IPS-18a (cell line): ENCODE measurements around the gene EP400.

Source experiments
- H3K27ac ChIP-seq: one replicate; pipeline ENCODE4 v1.5.1; 2013; ENCODE audit warnings: low read length
- H3K27me3 ChIP-seq: one replicate; pipeline ENCODE4 v1.6.1; 2013; ENCODE audit warnings: mild to moderate bottlenecking, low read length; ENCODE audit not compliant: control insufficient read depth, insufficient read depth
- H3K36me3 ChIP-seq: one replicate; pipeline ENCODE4 v1.6.1; 2013; ENCODE audit warnings: low read depth, low read length; ENCODE audit not compliant: control insufficient read depth
- H3K4me1 ChIP-seq: one replicate; pipeline ENCODE4 v1.6.1; 2013; ENCODE audit warnings: low read depth, low read length; ENCODE audit not compliant: control insufficient read depth
- H3K4me3 ChIP-seq: one replicate; pipeline ENCODE4 v1.5.1; 2013; ENCODE audit warnings: low read length
- H3K9ac ChIP-seq: one replicate; pipeline ENCODE4 v1.6.1; 2013; ENCODE audit warnings: mild to moderate bottlenecking, low read length, moderate library complexity
- H3K9me3 ChIP-seq: one replicate; pipeline ENCODE4 v1.6.1; 2013; ENCODE audit warnings: low read depth, low read length; ENCODE audit not compliant: control insufficient read depth

Gene EP400

DNA sequence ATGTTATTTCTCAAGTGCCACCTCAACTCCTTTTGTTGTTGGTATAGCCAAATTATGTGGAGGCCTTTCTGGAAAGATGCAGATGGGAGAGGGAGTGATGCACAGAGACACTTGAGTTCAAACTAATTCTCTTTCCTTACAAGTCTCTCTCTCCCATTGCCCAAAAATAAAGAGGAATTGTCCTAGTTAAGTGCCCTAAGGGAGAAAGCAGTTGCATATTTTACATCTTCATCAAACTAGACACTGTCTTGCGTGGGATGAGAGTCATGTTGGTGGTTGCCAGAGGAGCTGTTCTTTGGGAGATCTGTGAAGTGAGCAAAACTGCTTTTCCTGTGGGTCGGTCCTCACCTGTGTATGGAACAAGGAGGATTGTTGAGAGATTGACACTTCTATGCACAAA is 72.2 kb downstream of the EP400 start:
- Histone ChIP-seq H3K27me3 (no peaks in the 10 kb centered on the region), H3K36me3 (peaks cover 83% of the 10 kb centered on the region), H3K9me3 (no peaks in the 10 kb centered on the region), H3K4me1 (no peaks in the 10 kb centered on the region), H3K27ac (no peak overlapping the region), H3K4me3 (no peak overlapping the region), H3K9ac (no peak overlapping the region)

DNA sequence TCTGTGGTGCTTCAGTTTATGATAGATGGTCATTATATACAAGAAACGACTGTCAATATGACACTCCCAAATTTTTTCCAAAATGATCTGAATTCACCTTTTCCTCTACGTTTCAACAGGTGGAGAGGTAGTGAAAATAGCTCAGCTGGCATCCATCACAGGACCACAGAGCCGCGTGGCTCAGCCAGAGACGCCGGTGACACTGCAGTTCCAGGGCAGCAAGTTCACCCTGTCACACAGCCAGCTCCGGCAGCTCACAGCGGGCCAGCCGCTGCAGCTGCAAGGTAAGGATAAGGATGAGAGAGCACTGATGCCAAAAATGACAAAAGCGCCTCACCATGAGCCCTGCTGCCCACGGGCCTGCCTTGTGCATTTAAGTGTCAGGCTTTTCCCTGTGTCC is 73.9 kb downstream of the EP400 start:
- Histone ChIP-seq H3K4me1 (no peaks in the 10 kb centered on the region), H3K27me3 (no peaks in the 10 kb centered on the region), H3K4me3 (no peak overlapping the region), H3K36me3 (peaks cover 82% of the 10 kb centered on the region), H3K9ac (no peak overlapping the region), H3K27ac (no peak overlapping the region), H3K9me3 (no peaks in the 10 kb centered on the region)

DNA sequence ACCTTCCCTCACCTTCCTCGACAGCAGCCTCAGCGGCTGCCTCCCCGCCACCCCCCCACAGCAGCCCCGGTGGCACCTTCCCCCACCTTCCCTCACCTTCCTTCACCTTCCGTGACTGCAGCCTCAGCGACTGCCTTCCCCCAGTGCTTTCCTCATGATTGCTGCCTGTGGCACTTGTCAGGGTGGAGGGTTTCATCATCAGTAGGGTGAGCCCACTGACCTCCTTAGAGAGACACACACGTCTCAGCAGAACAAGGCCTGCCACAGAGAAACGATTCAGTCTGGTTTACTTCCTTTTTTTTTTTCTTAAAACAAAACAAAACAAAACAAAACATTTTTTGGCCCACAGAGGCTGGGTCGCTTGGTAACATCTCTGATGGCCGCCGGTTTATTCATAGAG is 75.0 kb downstream of the EP400 start:
- Histone ChIP-seq H3K36me3 (peaks cover 82% of the 10 kb centered on the region), H3K4me1 (no peaks in the 10 kb centered on the region), H3K27ac (no peak overlapping the region), H3K9ac (no peak overlapping the region), H3K9me3 (no peaks in the 10 kb centered on the region), H3K4me3 (no peak overlapping the region), H3K27me3 (no peaks in the 10 kb centered on the region)

DNA sequence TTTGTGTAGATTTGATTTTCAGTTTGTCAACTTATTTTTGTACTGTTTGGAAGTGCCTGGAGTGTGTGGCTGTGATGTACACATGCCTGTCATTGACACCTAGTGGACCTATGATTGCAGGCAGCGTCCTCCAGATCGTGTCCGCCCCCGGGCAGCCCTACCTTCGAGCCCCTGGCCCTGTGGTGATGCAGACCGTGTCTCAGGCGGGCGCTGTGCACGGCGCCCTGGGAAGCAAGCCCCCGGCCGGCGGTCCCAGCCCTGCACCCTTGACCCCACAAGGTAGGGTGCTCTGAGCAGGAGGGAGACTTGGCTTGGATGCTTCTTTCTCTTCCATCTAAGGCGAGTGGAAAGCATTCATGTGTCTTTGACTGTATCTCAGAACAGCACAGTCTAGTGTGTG is 75.8 kb downstream of the EP400 start:
- no peak overlapping the region for H3K9ac ChIP-seq
- no peaks in the 10 kb centered on the region for H3K9me3 ChIP-seq
- H3K4me3 ChIP-seq = no peak overlapping the region
- no peak overlapping the region for H3K27ac ChIP-seq
- no peaks in the 10 kb centered on the region for H3K27me3 ChIP-seq
- peaks cover 82% of the 10 kb centered on the region for H3K36me3 ChIP-seq
- H3K4me1 ChIP-seq = no peaks in the 10 kb centered on the region

DNA sequence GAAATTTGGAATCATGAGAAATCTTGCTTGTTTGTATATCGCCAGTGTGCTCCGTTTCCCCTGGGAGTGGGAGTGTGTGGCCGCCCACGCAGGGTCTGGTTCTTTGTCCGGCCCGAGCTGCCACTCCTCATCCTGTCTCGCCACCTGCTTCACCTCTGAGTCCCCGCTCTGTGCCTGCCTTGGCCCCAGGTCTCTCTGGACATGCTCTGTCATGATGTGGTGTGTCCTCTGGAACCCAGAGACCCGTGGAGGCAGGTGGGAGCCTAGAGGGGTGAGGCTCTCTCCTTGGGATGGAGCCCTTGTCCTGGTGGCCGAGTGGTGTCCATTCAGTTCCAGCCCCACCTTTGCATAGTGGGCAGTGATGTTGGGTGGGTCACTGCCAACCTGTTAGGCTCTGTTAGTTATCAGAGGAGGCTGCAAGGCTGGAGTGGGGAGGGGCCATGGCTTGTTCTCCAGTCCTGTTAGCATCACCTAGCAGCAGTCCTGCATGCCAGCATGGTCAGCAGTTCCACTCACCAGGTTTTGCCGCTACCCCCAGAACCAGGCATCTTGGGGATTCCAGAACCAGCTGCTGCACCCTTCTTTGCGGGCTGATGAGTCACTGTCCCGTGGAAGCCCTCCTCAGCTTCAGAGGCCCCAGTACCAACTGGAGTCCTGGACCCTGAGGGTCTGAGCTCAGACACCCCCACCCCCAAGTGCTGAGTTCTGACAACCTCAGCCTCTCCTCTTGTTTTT is 76.5 kb downstream of the EP400 start:
- no peak overlapping the region for H3K9ac ChIP-seq
- H3K36me3 ChIP-seq = peaks cover 84% of the 10 kb centered on the region

DNA sequence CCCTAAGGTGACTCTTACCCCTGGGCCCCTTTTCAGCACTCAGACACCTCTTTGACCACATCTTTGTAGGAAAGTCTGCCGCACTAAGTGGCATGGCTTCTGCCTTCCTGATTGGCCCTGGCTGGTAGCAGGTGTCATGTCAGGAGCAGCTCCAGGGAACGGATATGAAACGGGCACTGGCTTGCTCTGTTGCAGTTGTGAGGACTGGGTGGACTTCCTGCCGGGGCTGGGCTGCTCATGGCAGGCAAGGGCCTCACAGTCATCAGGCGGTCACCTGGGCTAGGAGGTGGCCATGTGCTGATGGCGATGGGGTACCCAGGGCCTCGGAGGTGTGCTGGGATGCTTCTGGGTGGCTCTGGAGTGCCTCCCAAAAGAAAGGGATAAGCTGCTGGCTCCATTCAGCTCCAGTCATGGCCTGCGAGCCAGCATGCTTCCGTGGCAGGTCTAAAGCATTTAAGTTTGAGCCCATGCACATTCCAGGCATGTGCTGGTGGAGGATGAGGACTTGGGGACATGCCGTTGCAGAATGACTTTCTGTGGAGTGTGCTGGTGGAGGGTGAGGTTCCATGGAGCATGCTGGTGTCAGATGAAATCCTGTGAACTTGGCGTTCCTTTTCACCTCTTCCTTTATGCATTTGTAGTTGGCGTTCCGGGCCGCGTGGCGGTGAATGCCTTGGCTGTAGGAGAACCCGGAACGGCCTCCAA is 77.2 kb downstream of the EP400 start:
- Histone ChIP-seq H3K36me3 (peaks cover 82% of the 10 kb centered on the region), H3K4me3 (no peak overlapping the region), H3K27me3 (no peaks in the 10 kb centered on the region), H3K9me3 (no peaks in the 10 kb centered on the region), H3K27ac (no peak overlapping the region), H3K4me1 (no peaks in the 10 kb centered on the region), H3K9ac (no peak overlapping the region)

More for the DNA sequence above, 76.5 kb downstream of the EP400 start:
- Histone ChIP-seq H3K4me3 (no peak overlapping the region), H3K27me3 (no peaks in the 10 kb centered on the region), H3K4me1 (no peaks in the 10 kb centered on the region), H3K27ac (no peak overlapping the region), H3K9me3 (no peaks in the 10 kb centered on the region)

DNA sequence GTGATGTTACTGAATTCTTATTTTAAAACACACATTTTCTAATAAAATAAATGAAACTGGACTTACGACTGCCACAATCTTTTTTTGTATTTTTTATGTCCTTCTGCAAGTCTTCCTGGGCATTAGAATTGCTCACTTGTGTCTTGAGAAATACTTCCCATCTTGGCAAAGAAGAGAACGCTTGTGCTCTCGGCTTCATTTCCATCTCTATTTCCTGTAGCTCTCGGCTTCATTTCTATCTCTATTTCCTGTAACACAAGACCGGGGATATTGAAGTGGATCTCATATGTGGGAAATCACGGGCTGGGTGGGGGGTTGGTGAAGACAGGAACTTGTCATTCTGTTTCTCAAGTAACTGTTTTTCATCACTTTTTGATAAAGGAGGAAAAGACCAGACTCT is 77.9 kb downstream of the EP400 start:
- Histone ChIP-seq H3K36me3 (peaks cover 85% of the 10 kb centered on the region), H3K9me3 (no peaks in the 10 kb centered on the region), H3K27ac (no peak overlapping the region), H3K27me3 (no peaks in the 10 kb centered on the region), H3K9ac (no peak overlapping the region), H3K4me3 (no peak overlapping the region), H3K4me1 (no peaks in the 10 kb centered on the region)

DNA sequence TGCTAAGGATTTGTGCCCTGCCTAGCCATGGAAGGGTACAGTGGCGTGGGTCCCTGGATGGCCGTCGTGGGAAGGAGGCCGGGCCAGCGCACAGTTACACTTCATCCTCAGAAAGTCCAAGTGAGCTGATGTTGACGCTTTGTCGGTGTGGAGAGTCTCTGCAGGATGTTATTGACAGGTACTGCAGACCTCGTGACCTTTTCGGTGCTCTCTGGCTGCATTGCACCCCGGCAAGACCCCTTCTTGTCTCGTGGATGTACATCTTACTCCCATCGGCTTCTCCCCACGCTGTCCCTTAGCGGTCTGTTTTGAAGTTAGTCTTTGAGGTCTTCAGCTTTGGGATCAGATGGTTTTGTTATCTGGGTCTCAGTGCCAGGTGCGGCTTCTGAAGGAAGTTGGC is 78.4 kb downstream of the EP400 start:
- H3K36me3 ChIP-seq = peaks cover 87% of the 10 kb centered on the region
- no peak overlapping the region for H3K9ac ChIP-seq
- no peaks in the 10 kb centered on the region for H3K4me1 ChIP-seq
- no peak overlapping the region for H3K4me3 ChIP-seq
- no peak overlapping the region for H3K27ac ChIP-seq
- H3K9me3 ChIP-seq = no peaks in the 10 kb centered on the region
- no peaks in the 10 kb centered on the region for H3K27me3 ChIP-seq

DNA sequence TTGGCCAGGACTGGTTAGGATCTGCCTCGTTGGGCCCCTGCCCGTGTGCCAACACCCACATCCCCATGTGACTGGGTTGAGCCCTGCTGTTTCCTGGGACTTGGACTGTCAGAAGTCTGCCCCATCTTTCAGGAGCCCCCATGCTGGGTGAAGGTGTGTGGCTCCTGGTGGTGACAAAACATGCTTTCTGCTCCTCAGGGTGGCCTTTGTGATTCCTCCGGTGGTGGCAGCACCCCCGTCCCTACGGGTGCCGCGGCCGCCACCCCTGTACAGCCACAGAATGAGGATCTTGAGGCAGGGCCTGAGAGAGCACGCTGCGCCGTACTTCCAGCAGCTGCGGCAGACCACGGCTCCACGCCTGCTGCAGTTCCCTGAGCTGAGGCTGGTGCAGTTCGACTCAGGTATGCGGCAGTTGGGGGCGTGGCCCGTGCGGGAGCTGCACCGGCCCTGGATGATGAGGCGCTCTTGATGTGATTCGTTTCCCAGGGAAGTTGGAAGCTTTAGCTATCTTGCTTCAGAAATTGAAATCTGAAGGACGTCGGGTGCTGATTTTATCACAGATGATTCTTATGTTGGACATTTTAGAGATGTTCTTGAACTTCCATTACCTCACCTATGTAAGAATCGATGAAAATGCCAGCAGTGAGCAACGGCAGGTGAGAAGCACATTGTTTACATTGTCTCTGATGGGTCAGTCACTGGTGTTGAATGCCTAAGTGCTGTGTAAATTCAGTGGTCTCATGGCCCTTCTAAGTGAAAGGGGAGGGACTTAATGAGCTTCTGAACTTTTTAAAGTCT is 80.0 kb downstream of the EP400 start:
- Histone ChIP-seq H3K36me3 (peaks cover 89% of the 10 kb centered on the region), H3K27ac (no peak overlapping the region), H3K4me3 (no peak overlapping the region), H3K9me3 (no peaks in the 10 kb centered on the region), H3K4me1 (no peaks in the 10 kb centered on the region), H3K9ac (no peak overlapping the region), H3K27me3 (no peaks in the 10 kb centered on the region)

DNA sequence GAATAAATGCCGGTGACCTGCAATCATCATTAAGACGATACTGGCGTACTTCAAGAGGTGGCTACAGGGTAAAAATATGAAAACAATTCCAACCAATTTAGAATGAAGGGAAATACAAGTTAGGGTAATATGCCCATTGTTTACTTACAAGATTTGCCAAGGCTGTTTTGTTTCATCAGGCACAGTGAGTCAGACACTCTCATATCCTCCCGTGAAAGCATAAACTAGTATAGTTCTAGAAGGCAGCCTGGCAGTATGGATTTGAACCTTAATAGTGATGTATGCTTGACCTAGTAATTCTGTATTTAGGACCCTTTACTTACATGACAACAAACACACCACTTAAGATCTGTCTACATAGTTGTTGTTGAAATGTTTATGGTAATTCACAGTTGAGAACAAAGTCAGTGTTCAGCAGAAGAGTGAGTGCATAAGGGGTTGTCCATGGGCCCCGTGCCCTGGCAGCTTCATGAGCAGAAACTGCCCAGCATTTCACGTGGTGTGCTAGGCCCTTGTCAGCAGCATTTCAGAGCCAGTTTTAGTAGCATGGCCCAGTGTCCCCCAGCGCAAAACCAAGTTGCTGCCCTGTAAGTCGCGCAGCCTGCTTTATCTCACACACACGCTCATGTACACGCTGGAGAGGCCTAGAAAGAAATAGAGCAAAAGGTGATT is 80.8 kb downstream of the EP400 start:
- Histone ChIP-seq H3K9me3 (no peaks in the 10 kb centered on the region), H3K27ac (no peak overlapping the region), H3K36me3 (peaks cover 88% of the 10 kb centered on the region), H3K9ac (no peak overlapping the region), H3K27me3 (no peaks in the 10 kb centered on the region), H3K4me3 (no peak overlapping the region), H3K4me1 (no peaks in the 10 kb centered on the region)

DNA sequence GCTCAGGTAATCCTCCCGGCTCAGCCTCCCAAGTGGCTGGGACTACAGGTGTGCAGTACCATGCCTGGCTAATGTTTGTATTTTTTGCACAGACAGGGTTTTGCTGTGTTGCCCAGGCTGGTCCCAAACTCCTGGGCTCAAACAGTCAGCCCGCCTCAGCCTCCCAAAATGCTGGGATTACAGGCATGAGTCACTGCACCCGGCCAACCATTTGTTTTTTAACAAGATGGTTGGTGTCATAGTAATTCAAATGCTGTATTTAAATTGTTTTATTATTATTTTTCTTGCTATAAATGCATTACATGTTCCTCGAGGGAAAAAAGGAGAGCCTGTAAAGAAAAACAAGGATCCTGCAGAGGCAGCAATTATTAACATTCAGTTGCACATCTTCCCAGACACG is 83.9 kb downstream of the EP400 start:
- Histone ChIP-seq H3K36me3 (peaks cover 84% of the 10 kb centered on the region), H3K27ac (no peak overlapping the region), H3K9me3 (no peaks in the 10 kb centered on the region), H3K27me3 (no peaks in the 10 kb centered on the region), H3K4me1 (no peaks in the 10 kb centered on the region), H3K4me3 (no peak overlapping the region), H3K9ac (no peak overlapping the region)
